ENCODE measurements around the gene DPP10.

GRCh38 chr2:115569547-115569946 is 1127.1 kb downstream of the DPP10 start:
- no peak for TF ChIP-seq RAD21 (IDR thresholded peaks at IDR 0.05; ENCODE audit: low read depth)
- no peak for TF ChIP-seq CREB1 (IDR thresholded peaks at IDR 0.05; ENCODE audit: low read depth)
- TF ChIP-seq YY1 (IDR thresholded peaks at IDR 0.05; ENCODE audit: low read depth) = no peak
- no peak for TF ChIP-seq TAF1 (IDR thresholded peaks at IDR 0.05; ENCODE audit: low read depth)
- TF ChIP-seq EP300 (IDR thresholded peaks at IDR 0.05; ENCODE audit: borderline replicate concordance) = no peak
- TF ChIP-seq MAX (IDR thresholded peaks at IDR 0.05) = no peak
- no peak for TF ChIP-seq EGR1 (IDR thresholded peaks at IDR 0.05)
- TF ChIP-seq, protein P1, sequence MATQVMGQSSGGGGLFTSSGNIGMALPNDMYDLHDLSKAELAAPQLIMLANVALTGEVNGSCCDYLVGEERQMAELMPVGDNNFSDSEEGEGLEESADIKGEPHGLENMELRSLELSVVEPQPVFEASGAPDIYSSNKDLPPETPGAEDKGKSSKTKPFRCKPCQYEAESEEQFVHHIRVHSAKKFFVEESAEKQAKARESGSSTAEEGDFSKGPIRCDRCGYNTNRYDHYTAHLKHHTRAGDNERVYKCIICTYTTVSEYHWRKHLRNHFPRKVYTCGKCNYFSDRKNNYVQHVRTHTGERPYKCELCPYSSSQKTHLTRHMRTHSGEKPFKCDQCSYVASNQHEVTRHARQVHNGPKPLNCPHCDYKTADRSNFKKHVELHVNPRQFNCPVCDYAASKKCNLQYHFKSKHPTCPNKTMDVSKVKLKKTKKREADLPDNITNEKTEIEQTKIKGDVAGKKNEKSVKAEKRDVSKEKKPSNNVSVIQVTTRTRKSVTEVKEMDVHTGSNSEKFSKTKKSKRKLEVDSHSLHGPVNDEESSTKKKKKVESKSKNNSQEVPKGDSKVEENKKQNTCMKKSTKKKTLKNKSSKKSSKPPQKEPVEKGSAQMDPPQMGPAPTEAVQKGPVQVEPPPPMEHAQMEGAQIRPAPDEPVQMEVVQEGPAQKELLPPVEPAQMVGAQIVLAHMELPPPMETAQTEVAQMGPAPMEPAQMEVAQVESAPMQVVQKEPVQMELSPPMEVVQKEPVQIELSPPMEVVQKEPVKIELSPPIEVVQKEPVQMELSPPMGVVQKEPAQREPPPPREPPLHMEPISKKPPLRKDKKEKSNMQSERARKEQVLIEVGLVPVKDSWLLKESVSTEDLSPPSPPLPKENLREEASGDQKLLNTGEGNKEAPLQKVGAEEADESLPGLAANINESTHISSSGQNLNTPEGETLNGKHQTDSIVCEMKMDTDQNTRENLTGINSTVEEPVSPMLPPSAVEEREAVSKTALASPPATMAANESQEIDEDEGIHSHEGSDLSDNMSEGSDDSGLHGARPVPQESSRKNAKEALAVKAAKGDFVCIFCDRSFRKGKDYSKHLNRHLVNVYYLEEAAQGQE (IDR thresholded peaks at IDR 0.05; ENCODE audit: low read depth) = no peak
- no peak for TF ChIP-seq TCF12 (IDR thresholded peaks at IDR 0.05; ENCODE audit: low read depth)
- TF ChIP-seq NFIC (IDR thresholded peaks at IDR 0.05) = no peak

Measured in Ishikawa (cell line).